ENCODE data around the gene POFUT1.

Gene POFUT1

DNA sequence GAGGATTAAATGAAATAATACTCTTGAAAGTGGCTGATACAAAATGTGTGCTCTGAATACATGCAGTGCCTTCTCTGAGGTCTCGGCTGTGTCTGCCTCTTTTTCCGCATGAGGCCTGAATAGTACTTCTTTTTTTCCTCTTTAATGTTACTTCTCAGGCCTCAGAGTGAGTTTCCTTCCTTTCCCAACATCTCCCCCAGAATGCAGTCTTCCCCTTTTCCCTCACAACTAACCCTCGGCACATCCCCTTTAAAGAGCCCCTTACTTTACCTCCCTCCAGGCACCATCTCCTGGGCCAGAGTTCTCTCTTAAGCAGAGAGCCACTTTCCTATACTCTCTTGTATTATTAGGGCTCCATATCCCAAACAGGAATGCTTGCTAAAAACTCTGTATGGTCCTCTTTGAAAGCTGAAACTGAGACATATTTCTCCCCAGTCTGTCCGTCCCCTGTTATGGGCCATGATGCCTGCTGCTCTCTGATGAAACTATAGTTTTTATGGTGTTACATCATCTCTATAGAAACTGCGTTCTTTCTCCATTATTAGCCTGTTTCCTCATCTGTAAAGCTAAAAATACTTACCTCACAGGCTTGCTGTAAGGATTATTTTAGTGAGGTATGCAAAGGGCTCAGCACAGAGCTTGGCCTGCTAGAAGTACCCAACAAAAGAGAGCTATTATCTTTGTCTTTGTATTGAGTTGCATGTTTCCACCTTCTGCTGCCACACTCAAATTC, 2.4 kb upstream of the POFUT1 start:
- peak overlapping the region; percentile 97; the same call in 1 of the 2 replicates for H3K27ac ChIP-seq
- TF ChIP-seq ZFX (IDR thresholded peaks at IDR 0.05), result no peak

- TF ChIP-seq CTCF (conservative IDR thresholded peaks at IDR 0.05), result no peak
- no peak for TF ChIP-seq ZFX (IDR thresholded peaks at IDR 0.05)
- H3K27ac ChIP-seq, result peak overlapping the region; percentile 97
These were observed 1.6 kb upstream of the POFUT1 start for GRCh38 chr20:32205843-32206759.

- TF ChIP-seq ZFX (IDR thresholded peaks at IDR 0.05) (no peak; the same call in 1 of the 2 replicates), CTCF (conservative IDR thresholded peaks at IDR 0.05) (no peak)
- H3K27ac ChIP-seq, result peak overlapping the region; percentile 97
These were observed 687 bp upstream of the POFUT1 start for GRCh38 chr20:32206760-32207625.

GRCh38 chr20:32208499-32209154, 947 bp downstream of the POFUT1 start:
- peak overlapping the region; percentile 97 for H3K27ac ChIP-seq
- TF ChIP-seq CTCF (conservative IDR thresholded peaks at IDR 0.05) (no peak), ZFX (IDR thresholded peaks at IDR 0.05) (no peak)

DNA sequence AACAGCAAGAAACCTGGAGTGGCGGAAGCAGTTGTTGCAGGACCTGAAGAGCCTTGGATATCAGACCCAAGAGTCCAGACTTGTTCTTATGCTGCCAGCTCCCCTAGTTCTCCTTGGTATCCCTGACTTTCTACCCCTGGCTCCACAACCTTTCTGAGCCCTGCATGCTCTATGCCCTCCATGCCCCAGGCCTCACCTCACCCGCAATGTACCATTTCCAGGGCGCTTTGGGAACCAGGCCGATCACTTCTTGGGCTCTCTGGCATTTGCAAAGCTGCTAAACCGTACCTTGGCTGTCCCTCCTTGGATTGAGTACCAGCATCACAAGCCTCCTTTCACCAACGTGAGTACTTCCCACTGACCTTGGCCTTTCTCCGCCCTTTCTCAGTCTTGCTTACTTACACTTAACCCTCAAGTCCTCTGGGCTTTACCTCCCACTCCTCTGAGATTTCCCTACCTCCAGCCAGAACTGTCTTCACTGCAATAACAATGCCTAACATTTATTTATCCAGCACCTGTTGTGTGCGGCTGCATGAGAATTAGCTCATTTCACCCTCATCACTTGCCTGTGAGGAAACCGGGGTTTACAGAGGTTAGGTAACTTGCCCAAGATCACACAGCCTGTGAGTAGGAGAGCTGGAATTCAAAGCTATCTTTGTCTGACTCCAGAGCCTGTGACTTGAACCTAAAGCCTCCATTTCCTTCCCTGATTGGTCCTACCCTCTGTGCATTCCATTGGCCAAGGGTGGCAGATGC, 2.3 kb downstream of the POFUT1 start:
- H3K27ac ChIP-seq, result no peak overlapping the region
- TF ChIP-seq CTCF (conservative IDR thresholded peaks at IDR 0.05) (no peak), ZFX (IDR thresholded peaks at IDR 0.05) (no peak)

DNA sequence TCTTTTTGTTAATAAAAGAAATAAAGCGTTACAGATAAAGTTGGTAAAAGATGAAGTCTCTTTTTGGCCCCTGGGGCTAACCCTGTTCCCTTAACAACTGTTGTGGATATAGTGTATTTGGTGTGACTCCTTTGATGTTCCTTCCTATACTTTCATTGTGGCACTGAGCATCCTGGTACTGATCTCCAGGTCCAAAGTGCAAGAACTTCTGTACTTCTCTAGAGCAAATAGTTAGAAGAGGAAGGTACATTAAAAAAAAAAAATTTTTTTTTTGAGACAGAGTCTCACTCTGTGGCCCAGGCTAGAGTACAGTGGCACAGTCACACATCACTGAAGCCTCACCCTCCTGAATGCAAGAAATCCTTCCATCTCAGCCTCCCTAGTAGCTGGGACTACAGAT, 6.2 kb downstream of the POFUT1 start:
- no peak overlapping the region for H3K27ac ChIP-seq
- TF ChIP-seq CTCF (conservative IDR thresholded peaks at IDR 0.05), result no peak
- TF ChIP-seq ZFX (IDR thresholded peaks at IDR 0.05), result no peak
